Osteoblast (primary cell): ENCODE measurements around the gene MAVS. TPM values are rescaled to one million over a fixed set of nuclear protein-coding genes. Genes with fewer than 3 reads are reported as not detected.

Source experiments
- DNase-seq: peaks from one replicate; pipeline ENCODE4 v3.0.0; 2011; ENCODE audit warnings: low spot score, mixed read lengths; ENCODE audit not compliant: insufficient read length; ENCODE audit errors: missing footprints
- H2AFZ ChIP-seq: 2 replicates; pipeline ENCODE4 v1.6.0; 2011; ENCODE audit warnings: mild to moderate bottlenecking, low read length
- H3K27ac ChIP-seq: 2 replicates; pipeline ENCODE4 v1.5.1; 2011; ENCODE audit warnings: mild to moderate bottlenecking, low read depth, low read length, moderate library complexity
- H3K27me3 ChIP-seq: 2 replicates; pipeline ENCODE4 v1.6.0; 2012; ENCODE audit warnings: mild to moderate bottlenecking, control low read depth, inconsistent platforms, low read length, moderate library complexity; ENCODE audit not compliant: insufficient read depth
- H3K36me3 ChIP-seq: 2 replicates; pipeline ENCODE4 v1.5.1; 2011; ENCODE audit warnings: mild to moderate bottlenecking, low read length, control low read depth, moderate library complexity; ENCODE audit not compliant: insufficient read depth
- H3K4me1 ChIP-seq: 2 replicates; pipeline ENCODE4 v1.5.1; 2011; ENCODE audit warnings: mild to moderate bottlenecking, low read length, control low read depth, moderate library complexity; ENCODE audit not compliant: insufficient read depth
- H3K4me2 ChIP-seq: 2 replicates; pipeline ENCODE4 v1.6.0; 2011; ENCODE audit warnings: mild to moderate bottlenecking, low read length; ENCODE audit not compliant: insufficient read depth
- H3K4me3 ChIP-seq: fragments of 200-600 bp; sonication (generic); 3 replicates; pipeline ENCODE4 v1.5.1; 2012; ENCODE audit warnings: mild to moderate bottlenecking, low read length, inconsistent platforms; ENCODE audit not compliant: insufficient read depth
- H3K79me2 ChIP-seq: 2 replicates; pipeline ENCODE4 v1.6.0; 2012; ENCODE audit warnings: mild to moderate bottlenecking, low read length, control low read depth, inconsistent platforms; ENCODE audit not compliant: insufficient read depth
- H3K9me3 ChIP-seq: 2 replicates; pipeline ENCODE4 v1.5.1; 2011; ENCODE audit warnings: low read depth, low read length, control low read depth
- H4K20me1 ChIP-seq: 2 replicates; pipeline ENCODE4 v1.6.0; 2012; ENCODE audit warnings: mild to moderate bottlenecking, low read length, control low read depth; ENCODE audit not compliant: insufficient read depth
- CTCF ChIP-seq: IDR thresholded peaks from 2 replicates; pipeline ENCODE4 v1.5.1; 2011; ENCODE audit warnings: mild to moderate bottlenecking, low read depth, low read length, moderate library complexity; ENCODE audit errors: extremely low read depth
- total RNA-seq: library from RNA; depleted of rRNA; stranded (reverse); fragments of >200 nt; gene quantifications from 2 replicates; pipeline ENCODE4 v1.2.3, GENCODE V29; 2012

Gene MAVS
- total RNA-seq, 1 donor = 32.2 TPM

- Histone ChIP-seq H3K27ac (peak overlapping the region; percentile 3), H3K27me3 (no peaks in the 10 kb centered on the region), H3K4me3 (no peak overlapping the region), H3K79me2 (peaks cover 98% of the 10 kb centered on the region), H2AFZ (no peak overlapping the region), H3K4me2 (no peak overlapping the region), H3K4me1 (peaks cover 16% of the 10 kb centered on the region), H4K20me1 (peaks cover 72% of the 10 kb centered on the region), H3K36me3 (peaks cover 59% of the 10 kb centered on the region), H3K9me3 (no peaks in the 10 kb centered on the region)
- peak; percentile 3 for DNase-seq
- TF ChIP-seq CTCF = no peak
These were observed 62.0 kb downstream of the MAVS start for GRCh38 chr20:3908667-3909066.

- peaks cover 76% of the 10 kb centered on the region for H4K20me1 ChIP-seq
These were observed 63.3 kb downstream of the MAVS start for GRCh38 chr20:3909952-3910366.

GRCh38 chr20:3910853-3911252, 64.2 kb downstream of the MAVS start:
- peaks cover 77% of the 10 kb centered on the region for H3K36me3 ChIP-seq
- DNase-seq = no peak
- no peak overlapping the region for H3K27ac ChIP-seq
- peaks cover 16% of the 10 kb centered on the region for H3K4me1 ChIP-seq
- peaks cover 98% of the 10 kb centered on the region for H3K79me2 ChIP-seq
- no peak overlapping the region for H3K4me3 ChIP-seq
- H3K9me3 ChIP-seq = no peaks in the 10 kb centered on the region
- peaks cover 73% of the 10 kb centered on the region for H4K20me1 ChIP-seq
- no peak overlapping the region for H2AFZ ChIP-seq
- no peak for TF ChIP-seq CTCF
- no peak overlapping the region for H3K4me2 ChIP-seq
- no peaks in the 10 kb centered on the region for H3K27me3 ChIP-seq

More at GRCh38 chr20:3909952-3910366, 63.3 kb downstream of the MAVS start:
- H3K4me2 ChIP-seq = no peak overlapping the region
- no peaks in the 10 kb centered on the region for H3K9me3 ChIP-seq
- no peak overlapping the region for H3K4me3 ChIP-seq
- peaks cover 97% of the 10 kb centered on the region for H3K79me2 ChIP-seq
- no peak for TF ChIP-seq CTCF
- peaks cover 71% of the 10 kb centered on the region for H3K36me3 ChIP-seq
- no peak overlapping the region for H2AFZ ChIP-seq
- H3K4me1 ChIP-seq = peaks cover 16% of the 10 kb centered on the region
- no peaks in the 10 kb centered on the region for H3K27me3 ChIP-seq
- peak overlapping the region; percentile 5 for H3K27ac ChIP-seq
- no peak for DNase-seq

GRCh38 chr20:3911956-3912355, 65.3 kb downstream of the MAVS start:
- H3K79me2 ChIP-seq = peaks cover 98% of the 10 kb centered on the region
- H3K4me3 ChIP-seq = no peak overlapping the region
- H2AFZ ChIP-seq = no peak overlapping the region
- H3K27ac ChIP-seq = no peak overlapping the region
- peaks cover 73% of the 10 kb centered on the region for H4K20me1 ChIP-seq
- no peak overlapping the region for H3K4me2 ChIP-seq
- peaks cover 11% of the 10 kb centered on the region for H3K4me1 ChIP-seq
- no peaks in the 10 kb centered on the region for H3K27me3 ChIP-seq
- no peaks in the 10 kb centered on the region for H3K9me3 ChIP-seq
- TF ChIP-seq CTCF = no peak
- H3K36me3 ChIP-seq = peaks cover 86% of the 10 kb centered on the region
- DNase-seq = peak; percentile 19
